ENCODE data around the gene ARL2. TPM values are rescaled to one million over a fixed set of nuclear protein-coding genes. Genes with fewer than 3 reads are reported as not detected.

ARL2 gene
- total RNA-seq, 1 donor from 2014 or later, result 47.6 TPM

GRCh38 chr11:64990222-64990923, 23.6 kb upstream of the ARL2 start:
- Mint-ChIP-seq H3K4me3 (ENCODE audit: unreplicated experiment) (no peak overlapping the region), H3K36me3 (ENCODE audit: low read depth, unreplicated experiment) (no peaks in the 10 kb centered on the region)
- TF ChIP-seq EZH2 (IDR thresholded peaks at IDR 0.05; ENCODE audit: insufficient read depth, low read length), result no peak
- TF ChIP-seq CTCF (IDR thresholded peaks at IDR 0.05; ENCODE audit: insufficient read depth, low read depth, low read length), result no peak

GRCh38 chr11:64994318-64994717, 19.6 kb upstream of the ARL2 start:
- no peaks in the 10 kb centered on the region for H3K27me3 ChIP-seq (ENCODE audit: insufficient read depth, low read length)
- no peak overlapping the region for H3K9ac ChIP-seq (ENCODE audit: low read length)
- H3K4me3 ChIP-seq (ENCODE audit: insufficient read depth, low read depth, low read length), result no peak overlapping the region
- FAIRE-seq (no peak), DNase-seq (ENCODE audit: low read depth) (no peak)
- Mint-ChIP-seq H3K4me3 (ENCODE audit: unreplicated experiment) (no peak overlapping the region), H3K9me3 (ENCODE audit: unreplicated experiment) (peaks cover 5% of the 10 kb centered on the region), H3K36me3 (ENCODE audit: low read depth, unreplicated experiment) (no peaks in the 10 kb centered on the region), H3K4me1 (ENCODE audit: low read depth, unreplicated experiment) (peaks cover 15% of the 10 kb centered on the region), H3K27me3 (ENCODE audit: low read depth, unreplicated experiment) (peaks cover 8% of the 10 kb centered on the region), H3K27ac (ENCODE audit: unreplicated experiment) (no peak overlapping the region)
- H4K20me1 ChIP-seq (ENCODE audit: insufficient read depth, low read length), result no peaks in the 10 kb centered on the region
- H3K79me2 ChIP-seq (ENCODE audit: insufficient read depth, low read length), result no peaks in the 10 kb centered on the region
- H3K27ac ChIP-seq (ENCODE audit: low read depth, low read length), result no peak overlapping the region
- no peaks in the 10 kb centered on the region for H3K9me3 ChIP-seq (ENCODE audit: insufficient read depth, low read depth, low read length)
- H3K4me1 ChIP-seq (ENCODE audit: insufficient read depth, low read length), result peaks cover 13% of the 10 kb centered on the region
- no peak overlapping the region for H3K4me2 ChIP-seq (ENCODE audit: low read length)
- no peaks in the 10 kb centered on the region for H3K36me3 ChIP-seq (ENCODE audit: insufficient read depth, low read length)
- TF ChIP-seq EZH2 (IDR thresholded peaks at IDR 0.05; ENCODE audit: insufficient read depth, low read length), result no peak
- no peak for TF ChIP-seq CTCF (IDR thresholded peaks at IDR 0.05; ENCODE audit: insufficient read depth, low read depth, low read length)
- H2AFZ ChIP-seq (ENCODE audit: low read depth, low read length), result no peak overlapping the region

More at GRCh38 chr11:64990222-64990923, 23.6 kb upstream of the ARL2 start:
- no peak for FAIRE-seq
- Histone ChIP-seq H3K4me1 (ENCODE audit: insufficient read depth, low read length) (peaks cover 6% of the 10 kb centered on the region), H3K4me2 (ENCODE audit: low read length) (peak overlapping the region; percentile 56), H3K9ac (ENCODE audit: low read length) (no peak overlapping the region), H3K36me3 (ENCODE audit: insufficient read depth, low read length) (no peaks in the 10 kb centered on the region), H3K79me2 (ENCODE audit: insufficient read depth, low read length) (no peaks in the 10 kb centered on the region), H3K4me3 (ENCODE audit: insufficient read depth, low read depth, low read length) (no peak overlapping the region), H2AFZ (ENCODE audit: low read depth, low read length) (peak overlapping the region; percentile 63), H3K27me3 (ENCODE audit: insufficient read depth, low read length) (no peaks in the 10 kb centered on the region), H3K27ac (ENCODE audit: low read depth, low read length) (no peak overlapping the region), H3K9me3 (ENCODE audit: insufficient read depth, low read depth, low read length) (no peaks in the 10 kb centered on the region), H4K20me1 (ENCODE audit: insufficient read depth, low read length) (no peaks in the 10 kb centered on the region)
- H3K27me3 Mint-ChIP-seq (ENCODE audit: low read depth, unreplicated experiment), result peaks cover 11% of the 10 kb centered on the region
- DNase-seq (ENCODE audit: low read depth), result peak; percentile 11
- H3K4me1 Mint-ChIP-seq (ENCODE audit: low read depth, unreplicated experiment), result peaks cover 5% of the 10 kb centered on the region
- no peak overlapping the region for H3K27ac Mint-ChIP-seq (ENCODE audit: unreplicated experiment)
- H3K9me3 Mint-ChIP-seq (ENCODE audit: unreplicated experiment), result peaks cover 4% of the 10 kb centered on the region

GRCh38 chr11:64996327-64996709, 17.6 kb upstream of the ARL2 start:
- Histone ChIP-seq H3K4me3 (ENCODE audit: insufficient read depth, low read depth, low read length) (no peak overlapping the region), H4K20me1 (ENCODE audit: insufficient read depth, low read length) (no peaks in the 10 kb centered on the region), H3K79me2 (ENCODE audit: insufficient read depth, low read length) (no peaks in the 10 kb centered on the region), H3K9me3 (ENCODE audit: insufficient read depth, low read depth, low read length) (no peaks in the 10 kb centered on the region), H3K27me3 (ENCODE audit: insufficient read depth, low read length) (no peaks in the 10 kb centered on the region), H3K9ac (ENCODE audit: low read length) (no peak overlapping the region), H3K27ac (ENCODE audit: low read depth, low read length) (no peak overlapping the region), H3K4me1 (ENCODE audit: insufficient read depth, low read length) (peaks cover 7% of the 10 kb centered on the region), H3K4me2 (ENCODE audit: low read length) (peak overlapping the region; percentile 72), H2AFZ (ENCODE audit: low read depth, low read length) (no peak overlapping the region), H3K36me3 (ENCODE audit: insufficient read depth, low read length) (no peaks in the 10 kb centered on the region)
- peak overlapping the region; percentile 29 for H3K27ac Mint-ChIP-seq (ENCODE audit: unreplicated experiment)
- H3K4me1 Mint-ChIP-seq (ENCODE audit: low read depth, unreplicated experiment), result peaks cover 9% of the 10 kb centered on the region
- DNase-seq (ENCODE audit: low read depth), result no peak
- no peak for FAIRE-seq
- H3K36me3 Mint-ChIP-seq (ENCODE audit: low read depth, unreplicated experiment), result no peaks in the 10 kb centered on the region
- H3K9me3 Mint-ChIP-seq (ENCODE audit: unreplicated experiment), result peaks cover 5% of the 10 kb centered on the region
- H3K27me3 Mint-ChIP-seq (ENCODE audit: low read depth, unreplicated experiment), result peaks cover 6% of the 10 kb centered on the region
- peak overlapping the region; percentile 80 for H3K4me3 Mint-ChIP-seq (ENCODE audit: unreplicated experiment)
- no peak for TF ChIP-seq EZH2 (IDR thresholded peaks at IDR 0.05; ENCODE audit: insufficient read depth, low read length)
- TF ChIP-seq CTCF (IDR thresholded peaks at IDR 0.05; ENCODE audit: insufficient read depth, low read depth, low read length), result no peak

Measured in astrocyte (in vitro differentiated cells and primary cell).